ENCODE data around the gene PSMB7. TPM values are rescaled to one million over a fixed set of nuclear protein-coding genes. Genes with fewer than 3 reads are reported as not detected.

PSMB7 gene
- total RNA-seq, 1 experiment from 2014 or later, result 187 TPM

- no peak for TF ChIP-seq E2F1 (CRISPR knock-in tag; IDR thresholded peaks at IDR 0.05)
- TF ChIP-seq ZNF423 (CRISPR knock-in tag; IDR thresholded peaks at IDR 0.05), result no peak
- no peak for TF ChIP-seq RELA (CRISPR knock-in tag; IDR thresholded peaks at IDR 0.05; ENCODE audit: borderline replicate concordance)
- TF ChIP-seq CREB1 (CRISPR knock-in tag; IDR thresholded peaks at IDR 0.05), result no peak
- TF ChIP-seq, protein P1, sequence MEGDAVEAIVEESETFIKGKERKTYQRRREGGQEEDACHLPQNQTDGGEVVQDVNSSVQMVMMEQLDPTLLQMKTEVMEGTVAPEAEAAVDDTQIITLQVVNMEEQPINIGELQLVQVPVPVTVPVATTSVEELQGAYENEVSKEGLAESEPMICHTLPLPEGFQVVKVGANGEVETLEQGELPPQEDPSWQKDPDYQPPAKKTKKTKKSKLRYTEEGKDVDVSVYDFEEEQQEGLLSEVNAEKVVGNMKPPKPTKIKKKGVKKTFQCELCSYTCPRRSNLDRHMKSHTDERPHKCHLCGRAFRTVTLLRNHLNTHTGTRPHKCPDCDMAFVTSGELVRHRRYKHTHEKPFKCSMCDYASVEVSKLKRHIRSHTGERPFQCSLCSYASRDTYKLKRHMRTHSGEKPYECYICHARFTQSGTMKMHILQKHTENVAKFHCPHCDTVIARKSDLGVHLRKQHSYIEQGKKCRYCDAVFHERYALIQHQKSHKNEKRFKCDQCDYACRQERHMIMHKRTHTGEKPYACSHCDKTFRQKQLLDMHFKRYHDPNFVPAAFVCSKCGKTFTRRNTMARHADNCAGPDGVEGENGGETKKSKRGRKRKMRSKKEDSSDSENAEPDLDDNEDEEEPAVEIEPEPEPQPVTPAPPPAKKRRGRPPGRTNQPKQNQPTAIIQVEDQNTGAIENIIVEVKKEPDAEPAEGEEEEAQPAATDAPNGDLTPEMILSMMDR (IDR thresholded peaks at IDR 0.05), result peak; percentile 47
- TF ChIP-seq, protein P2, sequence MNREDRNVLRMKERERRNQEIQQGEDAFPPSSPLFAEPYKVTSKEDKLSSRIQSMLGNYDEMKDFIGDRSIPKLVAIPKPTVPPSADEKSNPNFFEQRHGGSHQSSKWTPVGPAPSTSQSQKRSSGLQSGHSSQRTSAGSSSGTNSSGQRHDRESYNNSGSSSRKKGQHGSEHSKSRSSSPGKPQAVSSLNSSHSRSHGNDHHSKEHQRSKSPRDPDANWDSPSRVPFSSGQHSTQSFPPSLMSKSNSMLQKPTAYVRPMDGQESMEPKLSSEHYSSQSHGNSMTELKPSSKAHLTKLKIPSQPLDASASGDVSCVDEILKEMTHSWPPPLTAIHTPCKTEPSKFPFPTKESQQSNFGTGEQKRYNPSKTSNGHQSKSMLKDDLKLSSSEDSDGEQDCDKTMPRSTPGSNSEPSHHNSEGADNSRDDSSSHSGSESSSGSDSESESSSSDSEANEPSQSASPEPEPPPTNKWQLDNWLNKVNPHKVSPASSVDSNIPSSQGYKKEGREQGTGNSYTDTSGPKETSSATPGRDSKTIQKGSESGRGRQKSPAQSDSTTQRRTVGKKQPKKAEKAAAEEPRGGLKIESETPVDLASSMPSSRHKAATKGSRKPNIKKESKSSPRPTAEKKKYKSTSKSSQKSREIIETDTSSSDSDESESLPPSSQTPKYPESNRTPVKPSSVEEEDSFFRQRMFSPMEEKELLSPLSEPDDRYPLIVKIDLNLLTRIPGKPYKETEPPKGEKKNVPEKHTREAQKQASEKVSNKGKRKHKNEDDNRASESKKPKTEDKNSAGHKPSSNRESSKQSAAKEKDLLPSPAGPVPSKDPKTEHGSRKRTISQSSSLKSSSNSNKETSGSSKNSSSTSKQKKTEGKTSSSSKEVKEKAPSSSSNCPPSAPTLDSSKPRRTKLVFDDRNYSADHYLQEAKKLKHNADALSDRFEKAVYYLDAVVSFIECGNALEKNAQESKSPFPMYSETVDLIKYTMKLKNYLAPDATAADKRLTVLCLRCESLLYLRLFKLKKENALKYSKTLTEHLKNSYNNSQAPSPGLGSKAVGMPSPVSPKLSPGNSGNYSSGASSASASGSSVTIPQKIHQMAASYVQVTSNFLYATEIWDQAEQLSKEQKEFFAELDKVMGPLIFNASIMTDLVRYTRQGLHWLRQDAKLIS (CRISPR knock-in tag; IDR thresholded peaks at IDR 0.05; ENCODE audit: borderline replicate concordance), result no peak
- peak; percentile 67; the same call in 1 of the 2 replicates for TF ChIP-seq CREM (CRISPR knock-in tag; IDR thresholded peaks at IDR 0.05)
These were observed at the start of gene PSMB7 (continued) for GRCh38 chr9:124415102-124415851.

GRCh38 chr9:124462739-124463138 is 47.5 kb upstream of the PSMB7 start:
- Mint-ChIP-seq H3K4me3 (no peak overlapping the region), H3K4me1 (no peaks in the 10 kb centered on the region), H3K27ac (no peak overlapping the region), H3K36me3 (no peaks in the 10 kb centered on the region), H3K9me3 (peaks cover 6% of the 10 kb centered on the region), H3K27me3 (ENCODE audit: low read depth) (no peaks in the 10 kb centered on the region; the same call in none of the 2 replicates)
- ATAC-seq (no peak), DNase-seq (ENCODE audit: low spot score) (no peak)
- TF ChIP-seq, protein P3, sequence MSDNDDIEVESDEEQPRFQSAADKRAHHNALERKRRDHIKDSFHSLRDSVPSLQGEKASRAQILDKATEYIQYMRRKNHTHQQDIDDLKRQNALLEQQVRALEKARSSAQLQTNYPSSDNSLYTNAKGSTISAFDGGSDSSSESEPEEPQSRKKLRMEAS (CRISPR knock-in tag; IDR thresholded peaks at IDR 0.05), result no peak
- TF ChIP-seq ZBTB43 (CRISPR knock-in tag; IDR thresholded peaks at IDR 0.05) (no peak), JUN (CRISPR knock-in tag; IDR thresholded peaks at IDR 0.05) (no peak)
- ChIA-PET CTCF (interaction anchor here (0.8 kb wide), 2 partner anchors 35 to 44 kb away, joined by 3 read pairs; no protein-coding TSS in a partner anchor), POLR2A (no interaction called here)

- peaks cover 6% of the 10 kb centered on the region for H3K9me3 Mint-ChIP-seq
- H3K27ac Mint-ChIP-seq, result no peak overlapping the region
- no peak overlapping the region for H3K4me3 Mint-ChIP-seq
- ATAC-seq (no peak), DNase-seq (ENCODE audit: low spot score) (no peak)
- POLR2A ChIA-PET, result no interaction called here
- CTCF ChIA-PET, result interaction anchor here (0.8 to 1.4 kb wide), 2 partner anchors 48 to 74 kb away, joined by 3 read pairs; no protein-coding TSS in a partner anchor
- H3K36me3 Mint-ChIP-seq, result no peaks in the 10 kb centered on the region
- peaks cover 9% of the 10 kb centered on the region for H3K4me1 Mint-ChIP-seq
- peaks cover 6% of the 10 kb centered on the region for H3K27me3 Mint-ChIP-seq (ENCODE audit: low read depth)
- TF ChIP-seq, protein P4, sequence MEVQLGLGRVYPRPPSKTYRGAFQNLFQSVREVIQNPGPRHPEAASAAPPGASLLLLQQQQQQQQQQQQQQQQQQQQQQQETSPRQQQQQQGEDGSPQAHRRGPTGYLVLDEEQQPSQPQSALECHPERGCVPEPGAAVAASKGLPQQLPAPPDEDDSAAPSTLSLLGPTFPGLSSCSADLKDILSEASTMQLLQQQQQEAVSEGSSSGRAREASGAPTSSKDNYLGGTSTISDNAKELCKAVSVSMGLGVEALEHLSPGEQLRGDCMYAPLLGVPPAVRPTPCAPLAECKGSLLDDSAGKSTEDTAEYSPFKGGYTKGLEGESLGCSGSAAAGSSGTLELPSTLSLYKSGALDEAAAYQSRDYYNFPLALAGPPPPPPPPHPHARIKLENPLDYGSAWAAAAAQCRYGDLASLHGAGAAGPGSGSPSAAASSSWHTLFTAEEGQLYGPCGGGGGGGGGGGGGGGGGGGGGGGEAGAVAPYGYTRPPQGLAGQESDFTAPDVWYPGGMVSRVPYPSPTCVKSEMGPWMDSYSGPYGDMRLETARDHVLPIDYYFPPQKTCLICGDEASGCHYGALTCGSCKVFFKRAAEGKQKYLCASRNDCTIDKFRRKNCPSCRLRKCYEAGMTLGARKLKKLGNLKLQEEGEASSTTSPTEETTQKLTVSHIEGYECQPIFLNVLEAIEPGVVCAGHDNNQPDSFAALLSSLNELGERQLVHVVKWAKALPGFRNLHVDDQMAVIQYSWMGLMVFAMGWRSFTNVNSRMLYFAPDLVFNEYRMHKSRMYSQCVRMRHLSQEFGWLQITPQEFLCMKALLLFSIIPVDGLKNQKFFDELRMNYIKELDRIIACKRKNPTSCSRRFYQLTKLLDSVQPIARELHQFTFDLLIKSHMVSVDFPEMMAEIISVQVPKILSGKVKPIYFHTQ (CRISPR knock-in tag; IDR thresholded peaks at IDR 0.05), result no peak
- TF ChIP-seq, protein P5, sequence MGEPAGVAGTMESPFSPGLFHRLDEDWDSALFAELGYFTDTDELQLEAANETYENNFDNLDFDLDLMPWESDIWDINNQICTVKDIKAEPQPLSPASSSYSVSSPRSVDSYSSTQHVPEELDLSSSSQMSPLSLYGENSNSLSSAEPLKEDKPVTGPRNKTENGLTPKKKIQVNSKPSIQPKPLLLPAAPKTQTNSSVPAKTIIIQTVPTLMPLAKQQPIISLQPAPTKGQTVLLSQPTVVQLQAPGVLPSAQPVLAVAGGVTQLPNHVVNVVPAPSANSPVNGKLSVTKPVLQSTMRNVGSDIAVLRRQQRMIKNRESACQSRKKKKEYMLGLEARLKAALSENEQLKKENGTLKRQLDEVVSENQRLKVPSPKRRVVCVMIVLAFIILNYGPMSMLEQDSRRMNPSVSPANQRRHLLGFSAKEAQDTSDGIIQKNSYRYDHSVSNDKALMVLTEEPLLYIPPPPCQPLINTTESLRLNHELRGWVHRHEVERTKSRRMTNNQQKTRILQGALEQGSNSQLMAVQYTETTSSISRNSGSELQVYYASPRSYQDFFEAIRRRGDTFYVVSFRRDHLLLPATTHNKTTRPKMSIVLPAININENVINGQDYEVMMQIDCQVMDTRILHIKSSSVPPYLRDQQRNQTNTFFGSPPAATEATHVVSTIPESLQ (CRISPR knock-in tag; IDR thresholded peaks at IDR 0.05), result no peak
- no peak for TF ChIP-seq IRF2 (CRISPR knock-in tag; IDR thresholded peaks at IDR 0.05; ENCODE audit: borderline replicate concordance, low read depth)
- TF ChIP-seq OVOL2 (CRISPR knock-in tag; IDR thresholded peaks at IDR 0.05; ENCODE audit: borderline replicate concordance), result no peak
- TF ChIP-seq E2F1 (CRISPR knock-in tag; IDR thresholded peaks at IDR 0.05), result no peak
- no peak for TF ChIP-seq E2F5 (CRISPR knock-in tag; IDR thresholded peaks at IDR 0.05)
- no peak for TF ChIP-seq SOX15 (CRISPR knock-in tag; IDR thresholded peaks at IDR 0.05)
These were observed 43.2 kb upstream of the PSMB7 start for GRCh38 chr9:124458441-124458840.

Measured in WTC11 (cell line).